ENCODE data around the gene CLDN34.

Gene CLDN34

DNA sequence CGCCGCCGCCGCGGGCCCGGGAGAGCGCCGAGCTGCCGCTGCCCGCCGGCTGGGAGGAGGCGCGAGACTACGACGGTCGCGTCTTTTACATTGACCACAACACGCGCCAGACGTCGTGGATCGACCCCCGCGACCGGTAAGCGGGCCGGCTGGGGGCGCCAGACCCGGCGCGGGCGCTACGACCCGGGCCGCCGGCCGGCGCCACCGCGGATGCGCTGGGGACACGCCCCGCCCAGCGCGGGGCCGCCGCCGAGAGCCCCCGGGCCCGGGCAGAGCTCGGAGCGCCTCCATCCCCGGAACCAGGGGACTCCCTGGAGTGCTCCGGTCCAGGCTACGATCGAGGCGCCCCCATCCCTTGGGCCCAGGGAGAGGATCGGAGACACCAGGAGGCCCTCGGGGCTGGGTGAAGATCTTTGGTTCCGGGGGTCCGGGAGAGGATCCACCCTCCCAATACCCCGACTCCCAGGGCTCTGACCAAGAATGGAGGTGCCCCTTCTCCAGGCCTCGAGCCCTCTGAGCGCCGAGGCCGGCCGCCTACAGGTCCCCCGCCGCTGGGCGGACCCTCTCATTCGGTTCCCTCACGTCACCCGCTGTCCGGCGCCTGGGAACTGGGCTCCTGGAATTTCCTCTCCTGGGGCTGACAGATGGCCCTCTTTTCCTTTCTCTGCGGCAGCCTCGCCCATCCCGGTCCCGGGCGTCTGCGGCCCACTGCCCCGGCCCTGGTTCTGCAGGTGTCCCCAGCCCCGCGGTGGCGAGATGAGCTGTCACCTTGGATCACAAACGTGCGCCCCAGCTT is 48.8 kb downstream of the CLDN34 start:
- peak; percentile 80 for DNase-seq (ENCODE audit: low read depth, low spot score)

DNA sequence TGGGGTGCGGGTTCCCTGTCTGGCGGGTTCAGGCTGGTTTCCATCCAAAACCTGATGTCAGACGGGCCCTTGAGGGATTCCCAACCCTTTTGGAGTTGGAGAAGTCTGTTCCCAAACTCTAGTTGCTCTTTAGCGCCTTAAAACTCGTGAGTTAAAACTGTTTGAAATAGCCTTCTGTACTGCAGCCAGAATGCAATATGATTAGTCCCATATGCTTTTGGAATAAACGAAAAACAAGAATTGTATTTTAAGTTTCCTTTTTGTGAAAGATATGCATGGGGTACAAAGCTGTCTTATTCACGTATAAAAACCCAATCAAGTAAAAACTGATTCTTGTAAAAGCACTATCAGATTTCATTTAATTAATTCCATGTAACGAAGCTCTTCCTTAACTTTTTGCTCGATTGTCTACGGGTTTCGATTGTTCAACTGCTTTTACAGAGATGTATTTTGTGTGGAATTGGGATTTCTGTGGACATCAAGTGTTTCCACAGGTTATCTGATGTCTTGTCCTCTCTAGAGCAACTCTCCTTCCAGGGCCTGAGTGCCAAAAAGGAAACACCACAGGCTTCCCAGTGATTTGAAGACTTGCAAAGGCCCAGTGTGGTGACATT is 49.5 kb downstream of the CLDN34 start:
- no peak for DNase-seq (ENCODE audit: low read depth, low spot score)

- DNase-seq (ENCODE audit: low read depth, low spot score) = peak; percentile 62
Observed at GRCh38 chrX:10017872-10018271, 50.7 kb downstream of the CLDN34 start.

All from ELF-1 (cell line).